LNCAP (cell line): Measurements from ENCODE around the gene PODN.

Source experiments
- TF ChIP-seq, protein P1 (sequence below): fragments of 450-650 bp; IDR thresholded peaks from 2 replicates; pipeline ENCODE4 v1.5.1; 2017; ENCODE audit warnings: mild to moderate bottlenecking

Gene PODN

DNA sequence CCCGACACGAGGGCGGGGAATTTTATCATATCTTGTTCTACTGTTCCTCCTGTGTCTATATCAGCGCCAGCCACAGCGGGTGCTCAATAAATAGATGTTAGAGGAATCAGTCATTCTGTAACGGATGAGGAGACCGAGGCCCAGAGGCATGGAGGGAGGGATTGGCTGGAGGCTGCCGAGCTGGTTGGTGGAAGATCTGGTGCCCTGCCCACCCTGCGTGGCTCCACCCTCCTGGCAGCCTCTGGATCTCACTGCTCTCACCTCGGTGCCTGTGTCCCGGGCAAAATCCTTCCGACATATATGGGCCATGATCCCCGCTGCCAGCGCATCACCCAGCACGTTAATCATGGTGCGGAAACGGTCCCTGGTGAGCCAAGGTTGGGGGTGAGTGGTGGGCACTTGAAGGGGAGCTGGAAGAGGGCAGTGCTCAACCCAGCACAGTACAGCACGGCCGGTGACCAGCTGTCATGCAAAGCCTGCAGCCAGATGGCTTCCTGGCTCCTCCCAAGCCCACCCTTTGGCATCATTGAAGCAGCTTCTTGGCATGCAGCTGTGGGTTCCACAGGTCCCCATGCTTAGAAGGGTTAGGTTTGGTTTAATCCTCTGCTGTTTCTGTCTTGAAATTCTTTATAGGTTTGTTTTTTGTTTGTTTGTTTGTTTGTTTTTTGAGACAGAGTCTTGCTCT is 26.7 kb downstream of the PODN start:
- TF ChIP-seq, protein P1, sequence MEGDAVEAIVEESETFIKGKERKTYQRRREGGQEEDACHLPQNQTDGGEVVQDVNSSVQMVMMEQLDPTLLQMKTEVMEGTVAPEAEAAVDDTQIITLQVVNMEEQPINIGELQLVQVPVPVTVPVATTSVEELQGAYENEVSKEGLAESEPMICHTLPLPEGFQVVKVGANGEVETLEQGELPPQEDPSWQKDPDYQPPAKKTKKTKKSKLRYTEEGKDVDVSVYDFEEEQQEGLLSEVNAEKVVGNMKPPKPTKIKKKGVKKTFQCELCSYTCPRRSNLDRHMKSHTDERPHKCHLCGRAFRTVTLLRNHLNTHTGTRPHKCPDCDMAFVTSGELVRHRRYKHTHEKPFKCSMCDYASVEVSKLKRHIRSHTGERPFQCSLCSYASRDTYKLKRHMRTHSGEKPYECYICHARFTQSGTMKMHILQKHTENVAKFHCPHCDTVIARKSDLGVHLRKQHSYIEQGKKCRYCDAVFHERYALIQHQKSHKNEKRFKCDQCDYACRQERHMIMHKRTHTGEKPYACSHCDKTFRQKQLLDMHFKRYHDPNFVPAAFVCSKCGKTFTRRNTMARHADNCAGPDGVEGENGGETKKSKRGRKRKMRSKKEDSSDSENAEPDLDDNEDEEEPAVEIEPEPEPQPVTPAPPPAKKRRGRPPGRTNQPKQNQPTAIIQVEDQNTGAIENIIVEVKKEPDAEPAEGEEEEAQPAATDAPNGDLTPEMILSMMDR: no peak

DNA sequence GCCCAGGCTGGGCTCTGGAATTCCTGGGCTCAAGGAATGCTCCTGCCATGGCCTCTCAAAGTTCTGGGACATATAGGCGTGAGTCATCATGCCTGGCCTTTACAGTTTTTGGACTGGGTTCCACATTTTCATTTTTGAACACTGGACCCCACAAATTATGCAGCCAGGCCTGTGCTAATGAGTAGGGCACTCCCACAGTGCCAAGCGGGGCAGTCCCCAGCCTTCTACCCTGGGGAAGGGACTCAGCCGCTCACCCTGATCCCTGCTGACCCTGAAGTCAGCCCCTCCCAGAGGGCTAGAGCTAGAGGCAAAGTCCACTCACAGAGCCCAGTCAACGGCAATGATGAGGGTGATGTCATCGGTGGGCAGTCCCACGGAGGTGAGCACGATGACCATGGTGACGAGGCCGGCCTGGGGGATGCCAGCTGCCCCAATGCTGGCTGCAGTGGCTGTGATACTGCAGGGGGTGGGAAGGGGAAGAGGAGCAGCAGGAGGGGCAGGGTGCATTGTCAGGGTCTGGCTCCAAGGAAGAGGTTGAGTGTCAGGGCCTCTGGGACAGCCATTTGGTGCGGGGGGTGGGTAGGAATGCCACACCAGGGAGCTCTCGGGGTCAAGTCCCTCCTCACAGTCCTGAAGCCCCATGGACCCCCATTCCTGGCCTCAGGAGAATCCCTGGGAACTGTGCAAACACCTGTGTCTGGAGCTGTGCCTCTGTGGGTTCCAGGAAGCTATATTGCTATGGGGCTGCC is 27.6 kb downstream of the PODN start:
- TF ChIP-seq, protein P1: no peak

DNA sequence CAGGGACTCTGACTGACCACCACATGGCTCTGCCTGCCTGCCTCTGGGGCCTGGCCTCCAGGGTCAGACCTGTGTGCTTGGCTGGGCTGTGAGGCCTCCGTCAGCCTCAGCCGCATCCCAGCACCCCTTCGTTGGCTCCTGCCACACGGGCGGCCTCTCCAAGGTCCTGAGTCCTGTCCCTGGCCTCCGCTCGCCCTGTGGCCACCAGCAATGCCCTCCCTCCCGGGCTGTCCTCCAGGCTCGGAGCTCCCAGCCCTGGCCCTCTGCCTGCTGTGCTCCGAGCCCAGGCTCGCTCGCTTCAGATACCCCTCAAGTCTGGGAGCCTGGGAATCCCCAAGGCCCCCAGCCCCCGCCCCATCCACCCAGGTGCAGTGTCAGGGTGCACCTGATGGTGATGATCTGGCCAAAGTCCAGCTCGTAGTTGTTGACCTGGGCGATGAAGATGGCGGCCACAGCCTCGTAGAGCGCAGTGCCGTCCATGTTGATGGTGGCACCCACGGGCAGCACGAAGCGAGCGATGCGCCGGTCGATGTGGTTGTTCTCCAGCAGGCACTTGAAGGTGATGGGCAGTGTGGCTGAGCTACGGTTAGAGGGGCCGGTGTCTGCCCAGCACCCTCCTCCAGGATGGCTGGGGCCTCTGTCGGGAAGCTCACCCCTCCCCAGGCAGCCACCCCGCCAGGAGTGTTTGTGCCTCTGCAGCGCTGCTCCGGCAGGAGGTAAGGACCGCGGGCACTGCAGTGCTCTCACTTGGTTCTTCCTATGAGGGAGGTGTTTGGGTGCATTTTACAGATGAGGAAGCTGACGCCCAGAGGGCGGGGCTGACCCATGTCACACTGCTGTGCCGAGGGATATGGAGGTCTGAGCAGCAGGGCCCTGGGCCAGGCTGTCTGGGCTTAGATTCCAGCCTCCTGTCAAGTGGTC is 28.5 kb downstream of the PODN start:
- TF ChIP-seq, protein P1: no peak

DNA sequence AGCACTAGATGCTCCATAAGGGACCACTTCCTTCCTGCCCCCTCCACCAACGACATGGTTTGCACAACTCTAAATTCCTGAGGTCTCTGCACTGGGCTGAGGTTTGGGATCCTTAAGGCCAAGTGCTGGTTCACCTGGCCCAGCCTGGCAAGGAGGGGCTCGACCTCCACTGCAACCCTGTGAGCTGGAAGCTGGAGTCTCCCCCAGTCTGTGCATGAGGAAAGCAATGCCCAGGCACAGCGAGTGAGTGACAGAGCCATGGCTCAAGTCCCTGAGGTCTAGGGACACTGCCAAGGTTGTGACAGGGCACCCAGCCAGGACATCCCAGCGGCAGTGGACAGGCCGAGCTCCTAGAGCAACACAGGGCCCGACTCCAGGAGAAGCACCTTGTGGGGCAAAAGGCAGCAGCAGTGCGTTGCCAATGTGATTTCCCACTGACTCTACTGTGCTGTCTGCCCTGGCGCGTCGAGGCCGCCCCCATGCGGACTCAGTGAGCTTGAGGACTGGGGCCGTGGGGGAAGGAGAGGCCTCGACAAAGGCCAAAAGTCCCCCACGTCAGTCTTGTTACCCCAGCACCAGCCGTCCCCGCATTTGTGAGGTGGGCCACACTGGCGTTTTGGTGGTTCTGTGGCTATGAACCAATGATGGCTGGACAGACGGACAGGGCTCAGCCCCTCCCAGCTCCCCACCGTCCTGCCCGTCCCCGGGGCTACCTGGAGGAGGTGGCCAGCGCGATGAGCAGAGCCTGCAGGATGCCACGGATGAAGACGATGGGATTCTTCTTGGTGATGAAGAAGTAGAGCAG is 30.0 kb downstream of the PODN start:
- TF ChIP-seq, protein P1: no peak

DNA sequence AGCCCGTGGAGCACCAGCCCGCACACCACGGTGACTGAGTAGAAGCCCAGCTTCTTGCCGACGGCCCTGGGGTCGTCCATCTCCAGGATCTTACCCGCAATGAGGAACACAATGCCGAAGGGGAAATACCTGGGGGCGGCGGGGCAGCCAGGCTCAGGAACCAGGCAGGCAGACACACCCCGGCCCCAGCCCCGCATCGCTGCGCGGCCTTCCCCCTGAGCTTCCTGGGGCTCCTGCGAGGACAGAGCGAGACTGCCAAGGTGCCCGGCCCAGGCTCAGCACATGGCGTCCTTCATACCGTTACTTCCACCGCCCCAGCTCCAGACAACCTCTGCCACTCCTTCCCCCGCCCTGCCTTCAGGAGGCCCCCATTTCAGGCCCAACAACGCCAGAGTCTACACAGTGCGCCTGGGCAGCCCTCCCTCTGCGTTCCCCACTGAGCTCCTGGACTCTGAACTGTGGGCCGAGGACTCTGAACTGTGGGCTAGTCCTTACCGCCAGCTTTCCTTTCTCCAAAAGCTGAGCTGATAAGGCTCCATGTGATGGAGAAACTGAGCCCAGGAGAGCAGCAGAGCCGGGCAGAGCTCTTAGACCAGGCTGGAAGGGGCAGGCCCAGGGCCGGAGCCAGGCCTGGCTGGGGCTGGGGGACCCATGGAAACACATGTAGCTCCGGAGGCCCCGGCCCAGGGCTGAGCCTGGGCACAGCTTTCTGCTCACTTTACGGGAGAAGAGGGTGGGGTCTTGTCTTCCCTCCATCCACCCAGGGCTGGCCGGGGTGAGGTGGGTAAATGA is 30.8 kb downstream of the PODN start:
- TF ChIP-seq, protein P1: no peak

DNA sequence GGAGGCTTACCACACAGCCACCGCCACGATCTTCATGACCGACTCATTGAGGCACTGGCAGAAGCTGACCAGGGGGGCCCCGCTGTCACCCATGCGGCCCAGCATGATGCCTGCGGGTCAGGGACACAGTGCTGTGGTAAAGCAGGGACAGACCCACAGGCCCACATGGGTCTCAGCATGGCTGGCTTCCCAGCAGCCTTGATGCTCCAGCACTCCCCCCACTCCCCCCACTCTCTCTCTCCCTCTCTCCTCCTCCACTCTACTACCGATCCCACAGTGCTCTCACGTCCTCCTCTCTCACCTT is 31.4 kb downstream of the PODN start:
- TF ChIP-seq, protein P1: no peak
